HuH-7.5 (cell line): Measurements from ENCODE around the gene ARVCF.
"Not testable (repeated sequence)": the region's sequence is repeated elsewhere in the genome, so short reads cannot be mapped to it uniquely, and the experiment has no call there.

ENCODE experiments used
- DNase-seq: peaks from one replicate; pipeline ENCODE4 v3.0.0; 2011; ENCODE audit warnings: low spot score

The ARVCF gene

GRCh38 chr22:19936513-19936912 lies 80.1 kb downstream of the ARVCF start:
- no peak for DNase-seq

- DNase-seq: not testable (repeated sequence)
These were observed 81.4 kb downstream of the ARVCF start for GRCh38 chr22:19935123-19935718.

GRCh38 chr22:19933341-19934241 lies 83.0 kb downstream of the ARVCF start:
- DNase-seq: no peak

DNA sequence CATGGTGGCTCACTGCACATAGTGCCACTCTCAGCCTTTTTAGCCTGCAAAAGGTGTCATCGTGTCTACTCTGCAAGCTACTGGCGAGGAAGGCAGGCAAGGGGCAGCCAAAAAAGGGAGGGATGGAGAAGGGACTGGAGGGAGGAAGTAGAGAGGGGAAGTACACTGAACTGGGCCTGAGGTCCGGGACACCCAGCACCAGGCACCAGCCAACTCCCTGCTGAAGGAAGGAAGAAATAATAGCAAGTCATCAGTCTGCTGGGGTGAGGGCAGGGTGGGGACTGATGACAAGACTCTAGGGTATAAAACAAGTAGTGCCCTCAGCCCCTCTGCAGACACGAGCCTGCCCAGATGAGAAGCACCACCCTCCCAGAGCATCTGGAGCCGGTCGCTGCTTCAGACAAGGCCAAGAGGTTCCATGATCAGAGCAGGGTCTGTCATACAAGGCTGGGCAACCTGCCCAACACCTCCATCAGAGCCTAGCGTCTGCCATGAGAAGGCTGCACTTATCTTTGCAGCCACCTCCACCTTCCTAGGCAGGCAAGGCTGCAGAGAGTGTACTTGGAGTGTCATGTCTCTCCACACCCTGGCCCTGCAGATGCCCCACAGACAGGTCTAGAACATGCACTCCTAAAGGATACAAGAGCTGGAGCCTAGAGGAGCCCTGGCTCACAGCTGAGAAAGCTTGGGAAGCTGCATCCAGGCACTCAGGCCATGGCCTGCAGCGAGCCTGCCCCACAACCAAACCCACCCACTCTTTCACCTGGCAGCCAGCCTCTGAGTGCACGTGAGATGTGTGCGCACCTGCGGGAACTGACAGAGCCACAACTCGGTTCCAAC lies 84.0 kb downstream of the ARVCF start:
- no peak for DNase-seq

DNA sequence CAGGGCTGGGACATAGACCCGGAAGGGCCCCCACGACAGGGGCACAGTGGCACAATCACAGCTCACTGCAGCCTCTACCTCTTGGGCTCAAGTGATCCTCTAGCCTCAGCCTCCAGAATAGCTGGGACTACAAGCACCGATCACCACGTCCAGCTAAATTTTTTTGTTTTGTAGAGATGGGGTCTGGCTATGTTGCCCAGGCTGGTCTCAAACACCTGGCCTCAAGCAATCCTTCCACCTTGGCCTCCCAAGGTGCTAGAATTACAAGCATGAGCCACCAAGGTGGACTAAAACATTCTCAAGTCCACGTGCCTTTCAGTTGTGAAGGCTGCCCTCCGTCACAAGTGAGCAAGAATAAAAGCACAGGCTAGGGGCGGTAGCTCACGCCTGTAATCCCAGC lies 85.1 kb downstream of the ARVCF start:
- DNase-seq: no peak

DNA sequence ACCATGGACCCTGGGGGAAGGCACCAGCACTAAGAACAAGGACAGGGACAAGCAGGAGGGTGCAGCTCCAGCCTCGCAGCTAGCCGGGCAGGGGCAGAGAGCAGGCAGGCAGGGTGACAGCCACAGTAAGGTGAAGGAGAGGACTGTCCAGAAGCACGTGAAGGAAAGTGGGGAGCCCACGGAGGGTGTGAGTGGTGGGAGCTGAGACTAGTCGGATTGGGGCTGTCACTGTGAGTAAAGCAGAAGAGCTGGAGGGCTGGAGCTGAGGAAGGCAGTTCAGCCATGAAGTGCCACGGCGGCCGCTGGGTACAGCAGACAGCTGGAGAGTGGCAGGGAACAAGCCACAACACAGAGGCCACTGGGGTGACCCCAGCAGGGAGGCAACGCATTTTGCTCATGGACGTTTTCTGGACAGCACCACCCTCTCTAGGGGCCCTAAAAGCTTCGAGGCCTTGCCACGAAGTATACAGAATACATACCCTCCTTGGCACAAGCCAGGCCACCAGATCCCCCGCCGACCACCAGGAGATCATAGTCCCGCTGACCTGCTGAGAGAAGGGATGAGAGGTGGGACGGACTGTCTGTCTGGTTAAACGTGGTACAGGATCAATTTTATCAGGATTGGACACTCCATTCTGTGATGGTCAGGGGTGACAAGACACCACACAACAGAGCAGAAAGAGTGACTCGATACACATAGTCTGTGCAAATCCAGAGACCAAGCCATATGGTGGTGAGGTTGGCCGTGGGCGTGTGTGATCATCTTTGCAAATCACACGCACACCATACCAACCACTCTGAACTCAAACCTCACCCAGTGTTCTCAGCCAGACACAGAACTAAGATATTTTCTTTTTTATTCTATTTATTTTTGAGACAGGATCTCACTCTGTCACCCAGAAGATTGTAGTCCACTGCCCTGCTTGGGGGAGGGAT lies 85.8 kb downstream of the ARVCF start:
- DNase-seq: no peak

DNA sequence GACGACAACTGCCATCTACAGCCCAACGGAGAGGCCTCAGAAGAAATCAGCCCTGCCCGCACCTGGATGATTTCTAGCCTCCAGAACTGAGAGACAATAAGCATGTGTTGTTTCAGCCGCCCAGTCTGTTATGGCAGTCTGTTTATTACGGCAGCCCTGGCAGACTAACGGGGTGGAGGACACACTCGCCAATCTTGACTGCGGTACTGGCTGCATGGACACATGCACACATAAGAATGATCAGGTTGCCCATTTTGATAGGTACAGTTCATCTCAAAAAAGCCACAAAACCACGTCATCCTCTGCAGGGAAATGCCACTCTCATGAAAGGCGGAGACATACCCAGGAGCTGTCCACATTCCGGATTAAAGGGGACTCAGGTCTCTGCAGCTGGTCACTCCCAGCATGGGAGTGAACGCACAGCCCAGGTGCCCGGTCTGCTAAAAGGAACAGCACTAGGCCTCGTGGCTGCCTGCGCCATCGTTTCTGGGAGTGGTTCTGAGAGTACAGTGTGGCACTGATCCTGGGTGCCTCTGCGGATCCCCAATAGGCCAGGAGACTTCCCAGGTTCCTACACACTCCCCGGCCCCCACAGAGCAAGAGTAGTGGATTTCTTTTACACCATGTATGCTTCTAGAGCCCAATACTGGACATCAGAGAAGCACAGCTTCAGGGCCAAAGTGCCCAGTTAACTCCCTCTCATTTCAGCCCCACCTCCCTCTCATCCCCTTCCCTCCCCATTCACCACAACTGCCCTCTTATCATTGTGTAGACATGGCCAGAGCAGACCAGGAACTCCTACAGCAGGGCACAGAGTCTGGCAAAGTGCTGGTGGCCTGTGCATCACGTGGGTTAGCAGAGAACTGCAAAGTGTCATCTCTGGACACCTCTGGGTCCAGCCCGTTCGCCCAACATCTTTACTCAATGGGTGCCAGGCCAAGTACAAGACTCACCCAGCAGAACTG lies 86.8 kb downstream of the ARVCF start:
- no peak for DNase-seq

DNA sequence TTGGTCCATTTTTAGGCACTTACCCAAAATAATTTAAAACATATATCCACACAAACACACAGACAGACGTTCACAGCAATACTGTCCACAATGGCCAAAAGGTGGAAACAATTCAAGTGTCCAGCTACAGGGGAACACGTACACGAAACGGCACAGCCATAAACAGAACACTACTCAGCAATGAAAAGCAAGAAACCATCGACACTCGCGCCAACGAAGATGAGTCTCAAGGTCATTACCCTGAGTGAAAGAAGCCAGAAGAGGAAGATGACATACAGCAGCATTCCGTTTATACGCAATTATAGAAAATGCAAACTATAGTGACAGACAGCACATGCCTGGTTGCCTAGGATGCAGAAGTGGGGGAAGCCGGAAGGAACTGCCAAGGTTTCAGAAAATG lies 88.4 kb downstream of the ARVCF start:
- DNase-seq: no peak

DNA sequence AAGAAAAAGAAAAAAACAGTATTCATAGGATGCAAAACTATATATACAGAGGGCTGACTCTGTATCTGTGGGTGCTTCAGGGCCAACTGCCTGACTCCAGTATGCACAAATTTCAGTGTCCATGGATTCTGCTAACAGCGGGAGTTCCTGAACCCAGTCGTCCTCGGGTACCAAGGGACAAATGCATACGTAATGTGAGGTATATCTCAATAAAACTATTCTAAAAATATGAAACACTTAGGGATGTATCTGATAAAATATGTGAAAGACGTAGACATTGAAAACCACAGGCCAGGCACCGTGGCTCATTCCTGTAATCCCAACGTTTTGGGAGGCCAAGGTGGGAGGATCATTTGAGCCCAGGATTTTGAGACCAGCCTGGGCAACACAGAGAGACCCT lies 88.9 kb downstream of the ARVCF start:
- DNase-seq: no peak

DNA sequence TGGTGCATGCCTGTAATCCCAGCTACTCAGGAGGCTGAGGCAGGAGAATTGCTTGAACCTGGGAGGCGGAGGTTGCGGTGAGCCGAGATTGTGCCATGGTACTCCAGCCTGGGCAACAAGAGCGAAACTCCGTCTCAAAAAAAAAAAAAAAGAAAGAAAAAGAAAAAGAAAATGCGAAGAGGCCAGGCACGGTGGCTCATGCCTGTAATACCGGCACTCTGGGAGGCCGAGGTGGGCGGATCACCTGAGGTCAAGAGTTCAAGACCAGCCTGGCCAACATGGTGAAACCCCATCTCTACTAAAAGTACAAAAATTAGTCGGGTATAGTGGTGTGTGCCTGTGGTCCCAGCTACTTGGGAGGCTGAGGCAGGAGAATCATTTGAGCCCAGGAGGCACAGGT lies 90.6 kb downstream of the ARVCF start:
- not testable (repeated sequence) for DNase-seq

DNA sequence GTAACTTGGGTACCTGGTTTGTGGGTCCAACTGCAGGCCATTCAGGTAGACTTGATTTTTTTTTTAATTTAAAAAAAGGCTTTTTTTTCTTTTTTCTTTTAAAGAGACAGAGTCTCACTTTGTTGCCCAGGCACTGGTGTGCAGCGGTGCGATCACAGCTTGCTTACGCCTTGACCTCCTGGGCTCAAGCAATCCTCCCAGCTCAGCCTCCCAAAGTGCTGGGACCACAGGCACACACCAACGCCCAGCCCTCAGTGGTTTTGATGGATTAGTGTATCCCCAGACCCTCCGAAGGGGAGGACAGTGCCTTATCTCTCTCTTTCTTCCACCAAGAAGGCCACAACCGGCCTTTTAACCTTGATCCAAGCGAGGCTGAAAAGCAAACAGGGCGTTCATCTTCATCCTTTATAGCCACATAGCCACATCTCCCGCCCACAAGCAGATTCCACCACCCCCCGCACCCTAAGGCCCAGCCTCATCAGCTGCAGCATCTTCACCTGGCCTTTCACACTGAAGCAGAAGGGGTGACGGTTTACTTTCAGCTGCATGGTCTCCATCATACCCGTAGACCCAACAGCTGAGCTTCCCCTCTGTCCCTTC lies 92.6 kb downstream of the ARVCF start:
- DNase-seq: no peak

DNA sequence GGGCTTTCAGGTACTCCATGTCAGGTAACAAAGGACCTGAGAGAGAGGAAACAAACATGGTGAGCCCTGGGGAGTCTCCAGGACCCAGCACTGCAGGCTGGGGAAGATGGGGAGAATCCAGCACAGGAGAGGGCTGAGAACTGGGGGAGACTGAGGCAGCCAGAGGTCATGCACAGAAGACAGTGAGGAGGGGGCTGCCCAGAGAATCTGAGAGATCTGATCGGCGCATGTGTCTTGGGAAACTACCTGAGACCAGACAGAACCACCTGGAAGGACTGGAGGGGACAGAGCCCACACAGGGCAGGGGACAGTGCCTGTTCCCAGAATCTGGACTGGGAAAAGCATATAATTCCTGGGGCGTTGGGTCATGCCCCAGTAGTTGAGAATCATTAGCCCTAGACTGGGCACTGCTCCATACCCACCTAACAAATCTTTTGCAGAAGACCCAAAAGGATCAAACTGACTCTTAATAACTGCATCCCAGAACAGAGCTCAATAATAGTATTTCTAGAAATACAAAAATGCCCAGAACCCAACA lies 95.0 kb downstream of the ARVCF start:
- no peak for DNase-seq
